8988T (cell line): ENCODE results near the gene HEMGN.
A peak's percentile ranks its signal among the peaks of the same experiment; 100 is the strongest.

Source experiments
- DNase-seq: peaks from one replicate; pipeline ENCODE4 v3.0.0; 2011

HEMGN gene

DNA sequence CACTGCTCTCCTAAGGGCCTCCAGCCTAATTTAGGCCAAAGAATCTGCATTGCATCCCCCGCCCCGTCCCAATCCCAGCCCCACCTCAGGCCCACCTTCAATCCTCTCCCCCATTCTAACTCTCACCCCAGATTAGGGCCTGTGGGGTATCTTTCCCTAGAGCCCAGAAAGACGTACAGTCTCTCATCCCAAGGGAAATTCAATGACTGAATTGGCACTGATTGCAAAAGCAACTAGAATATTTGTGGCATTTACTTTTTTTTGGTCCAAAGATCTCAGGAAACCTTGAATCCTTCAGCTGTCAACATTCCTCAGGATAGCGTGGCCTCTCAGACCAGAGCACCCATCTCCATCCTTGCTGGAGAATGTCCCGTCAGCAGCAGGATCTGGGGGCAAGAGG, 46.2 kb downstream of the HEMGN start:
- DNase-seq, result no peak

DNA sequence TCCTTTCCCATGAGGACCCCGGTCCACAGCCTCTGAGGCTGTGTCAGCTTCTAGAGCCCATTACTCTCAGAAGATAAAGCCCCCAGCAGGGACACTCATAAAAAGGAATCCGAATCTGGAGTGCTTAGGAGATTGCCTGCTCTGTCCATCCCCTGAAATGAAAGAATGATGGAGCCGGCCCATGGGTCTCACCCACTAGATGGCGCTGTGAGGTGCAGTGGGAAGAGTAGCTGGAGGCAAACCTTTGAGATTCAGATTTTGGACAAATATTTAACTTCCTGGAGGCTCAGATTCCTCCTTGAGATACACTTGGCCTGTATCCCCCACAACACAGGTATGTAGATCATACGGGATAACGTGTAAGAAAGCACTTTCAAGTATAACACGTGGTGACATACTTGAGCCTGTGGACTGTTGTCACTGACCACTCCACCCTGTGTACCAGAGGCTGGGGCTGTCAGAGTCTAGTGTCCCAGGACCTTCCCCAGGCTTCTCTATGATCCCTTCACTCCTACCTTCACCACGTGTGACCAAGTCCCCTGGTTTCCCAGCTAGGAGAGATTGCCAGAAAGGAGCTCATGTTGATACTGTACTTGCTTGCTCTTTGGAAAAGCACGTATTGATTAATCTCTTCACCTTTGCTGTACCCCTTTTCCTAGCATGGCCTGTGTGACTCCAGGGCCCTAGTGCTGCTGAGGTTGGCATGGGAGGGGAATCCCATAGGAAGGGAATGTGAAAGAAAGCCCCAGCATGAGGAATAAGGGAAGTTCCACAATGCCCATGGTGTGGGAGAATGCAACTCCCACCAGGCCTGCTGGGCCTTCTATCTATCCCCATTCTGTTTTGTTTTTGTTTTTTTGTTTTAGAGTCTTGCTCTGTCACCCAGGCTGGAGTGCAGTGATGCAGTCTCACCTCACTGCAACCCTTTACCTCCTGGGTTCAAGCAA, 47.8 kb downstream of the HEMGN start:
- DNase-seq, result peak; percentile 29

DNA sequence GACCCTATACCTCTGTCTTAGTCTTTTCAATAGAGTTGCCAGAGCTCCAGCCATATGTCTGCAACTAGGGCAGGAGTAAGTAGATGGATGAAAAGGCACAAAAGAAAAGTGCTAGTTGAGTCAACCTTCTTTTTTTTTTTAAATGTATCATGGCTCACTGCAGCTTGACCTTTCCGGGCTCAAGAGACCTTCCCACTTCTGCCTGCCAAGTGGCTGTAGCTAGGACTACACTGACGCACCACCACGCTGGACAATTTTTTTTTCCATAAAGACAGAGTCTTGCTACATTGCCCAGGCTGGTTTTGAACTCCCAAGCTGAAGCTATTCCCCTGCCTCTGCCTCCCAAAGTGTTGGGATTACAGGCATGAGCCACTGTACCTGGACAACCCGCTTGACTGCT, 57.6 kb downstream of the HEMGN start:
- DNase-seq, result no peak
